Gastrocnemius medialis (tissue), 4 donors: Measurements from ENCODE around the gene BNIP2.

Experiments used
- CTCF ChIP-seq, 5 experiments: fragments of 450-650 bp in 3 of 5; fragments of 200-600 bp in 2 of 5; sonication (generic) in 2 of 5; IDR thresholded peaks in 4 of 5; conservative IDR thresholded peaks in 1 of 5; 1 replicate in 4 of 5; 2 replicates in 1 of 5; pipeline ENCODE4 v1.5.1; 2016 to 2019; ENCODE audit warnings: antibody characterized with exemption in 5 of 5, mild to moderate bottlenecking in 3 of 5, moderate library complexity in 3 of 5
- POLR2A ChIP-seq, 2 donors: fragments of 450-650 bp; IDR thresholded peaks; one replicate each; pipeline ENCODE4 v1.6.1; 2017; ENCODE audit warnings: antibody characterized with exemption in 2 of 2, mild to moderate bottlenecking in 2 of 2, moderate library complexity in 2 of 2

GRCh38 chr15:59662260-59662659 is 26.9 kb downstream of the BNIP2 start:
- TF ChIP-seq CTCF (IDR thresholded peaks at IDR 0.05 in 4 of 5, conservative IDR thresholded peaks at IDR 0.05 in 1 of 5): no peak
- TF ChIP-seq POLR2A (IDR thresholded peaks at IDR 0.05): no peak
